ENCODE data around the gene NT5C1B.

- TF ChIP-seq CTCF (IDR thresholded peaks at IDR 0.05) (no peak), POLR2A (IDR thresholded peaks at IDR 0.05) (no peak), EP300 (IDR thresholded peaks at IDR 0.05; ENCODE audit: low read depth) (no peak)
Observed at GRCh38 chr2:18549083-18549482, 40.3 kb downstream of the NT5C1B start.

All from transverse colon (tissue), 3 donors.